ENCODE results near the gene SLC29A3.

Gene SLC29A3

GRCh38 chr10:71316786-71317160 is 2.3 kb upstream of the SLC29A3 start:
- TF ChIP-seq REST (IDR thresholded peaks at IDR 0.05; ENCODE audit: insufficient read depth in 1 of 2, low read depth in 2 of 2, low read length in 2 of 2), result no peak

GRCh38 chr10:71317739-71318138 is 1.3 kb upstream of the SLC29A3 start:
- TF ChIP-seq FOXP2 (optimal IDR thresholded peaks at IDR 0.05; ENCODE audit: borderline replicate concordance, extremely low read depth, extremely low read length, insufficient read depth) (no peak), POLR2AphosphoS5 (IDR thresholded peaks at IDR 0.05; ENCODE audit: low read depth, low read length) (no peak), TAF1 (IDR thresholded peaks at IDR 0.05; ENCODE audit: borderline replicate concordance, insufficient read depth, low read length) (no peak)

- TF ChIP-seq FOXP2 (optimal IDR thresholded peaks at IDR 0.05; ENCODE audit: borderline replicate concordance, extremely low read depth, extremely low read length, insufficient read depth) (no peak), REST (IDR thresholded peaks at IDR 0.05; ENCODE audit: insufficient read depth in 1 of 2, low read depth in 2 of 2, low read length in 2 of 2) (no peak), POLR2AphosphoS5 (IDR thresholded peaks at IDR 0.05; ENCODE audit: low read depth, low read length) (no peak), SIN3A (IDR thresholded peaks at IDR 0.05; ENCODE audit: borderline replicate concordance, insufficient read depth, low read length) (no peak), TAF1 (IDR thresholded peaks at IDR 0.05; ENCODE audit: borderline replicate concordance, insufficient read depth, low read length) (no peak)
These were observed 837 bp downstream of the SLC29A3 start for GRCh38 chr10:71319800-71320392.

- TF ChIP-seq TAF1 (IDR thresholded peaks at IDR 0.05; ENCODE audit: borderline replicate concordance, insufficient read depth, low read length) (no peak), SIN3A (IDR thresholded peaks at IDR 0.05; ENCODE audit: borderline replicate concordance, insufficient read depth, low read length) (no peak), REST (IDR thresholded peaks at IDR 0.05; ENCODE audit: insufficient read depth in 1 of 2, low read depth in 2 of 2, low read length in 2 of 2) (no peak)
These were observed 1.5 kb downstream of the SLC29A3 start for GRCh38 chr10:71320592-71320991.

GRCh38 chr10:71321386-71321785 is 2.3 kb downstream of the SLC29A3 start:
- no peak for TF ChIP-seq FOXP2 (optimal IDR thresholded peaks at IDR 0.05; ENCODE audit: borderline replicate concordance, extremely low read depth, extremely low read length, insufficient read depth)
- no peak for TF ChIP-seq TAF1 (IDR thresholded peaks at IDR 0.05; ENCODE audit: borderline replicate concordance, insufficient read depth, low read length)
- TF ChIP-seq POLR2AphosphoS5 (IDR thresholded peaks at IDR 0.05; ENCODE audit: low read depth, low read length), result no peak
- TF ChIP-seq SIN3A (IDR thresholded peaks at IDR 0.05; ENCODE audit: borderline replicate concordance, insufficient read depth, low read length), result no peak
- TF ChIP-seq REST (IDR thresholded peaks at IDR 0.05; ENCODE audit: insufficient read depth in 1 of 2, low read depth in 2 of 2, low read length in 2 of 2), result no peak

Data from PFSK-1 (cell line).